Body of pancreas (tissue), 4 donors: ENCODE results near the gene NGRN.

Experiments
- POLR2A ChIP-seq, 3 donors: fragments of 450-650 bp; IDR thresholded peaks; one replicate each; pipeline ENCODE4 v1.6.1; 2016; ENCODE audit warnings: antibody characterized with exemption in 3 of 3, mild to moderate bottlenecking in 2 of 3
- TF ChIP-seq, protein P1 (sequence below), 7 experiments: fragments of 450-650 bp in 4 of 7; fragments of 200-600 bp in 3 of 7; sonication (generic) in 3 of 7; IDR thresholded peaks; one replicate each; pipeline ENCODE4 v1.5.1; 2016 to 2019; ENCODE audit warnings: antibody characterized with exemption in 7 of 7

DNA sequence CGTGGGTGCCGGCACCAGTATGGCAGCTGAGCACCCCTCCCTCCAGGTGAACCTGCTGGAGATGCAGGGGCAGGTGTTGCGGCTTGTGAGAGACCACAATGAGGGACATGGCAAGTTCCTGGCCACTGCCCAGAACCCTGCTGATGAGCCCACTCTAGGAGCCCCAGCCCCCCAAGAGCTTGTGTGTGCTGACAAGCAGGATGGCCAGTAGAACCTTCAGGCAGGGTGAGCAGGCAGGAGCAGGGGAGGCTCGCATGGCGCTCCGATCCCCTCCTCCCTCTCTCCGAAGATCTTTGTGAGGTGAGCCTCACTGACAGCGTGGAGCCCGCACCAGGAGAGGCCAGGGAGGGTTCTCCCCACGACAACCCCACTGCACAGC lies 29.8 kb downstream of the NGRN start:
- TF ChIP-seq, protein P1, sequence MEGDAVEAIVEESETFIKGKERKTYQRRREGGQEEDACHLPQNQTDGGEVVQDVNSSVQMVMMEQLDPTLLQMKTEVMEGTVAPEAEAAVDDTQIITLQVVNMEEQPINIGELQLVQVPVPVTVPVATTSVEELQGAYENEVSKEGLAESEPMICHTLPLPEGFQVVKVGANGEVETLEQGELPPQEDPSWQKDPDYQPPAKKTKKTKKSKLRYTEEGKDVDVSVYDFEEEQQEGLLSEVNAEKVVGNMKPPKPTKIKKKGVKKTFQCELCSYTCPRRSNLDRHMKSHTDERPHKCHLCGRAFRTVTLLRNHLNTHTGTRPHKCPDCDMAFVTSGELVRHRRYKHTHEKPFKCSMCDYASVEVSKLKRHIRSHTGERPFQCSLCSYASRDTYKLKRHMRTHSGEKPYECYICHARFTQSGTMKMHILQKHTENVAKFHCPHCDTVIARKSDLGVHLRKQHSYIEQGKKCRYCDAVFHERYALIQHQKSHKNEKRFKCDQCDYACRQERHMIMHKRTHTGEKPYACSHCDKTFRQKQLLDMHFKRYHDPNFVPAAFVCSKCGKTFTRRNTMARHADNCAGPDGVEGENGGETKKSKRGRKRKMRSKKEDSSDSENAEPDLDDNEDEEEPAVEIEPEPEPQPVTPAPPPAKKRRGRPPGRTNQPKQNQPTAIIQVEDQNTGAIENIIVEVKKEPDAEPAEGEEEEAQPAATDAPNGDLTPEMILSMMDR (IDR thresholded peaks at IDR 0.05), result no peak
- peak in 1 of 3 donors; percentile 11 for TF ChIP-seq POLR2A (IDR thresholded peaks at IDR 0.05)
